GM12872 (cell line): ENCODE measurements around the gene SCN1A.

ENCODE experiments used
- TF ChIP-seq, protein P1 (sequence below): IDR thresholded peaks from 3 replicates; pipeline ENCODE4 v1.5.1; 2011; ENCODE audit warnings: low read depth, mild to moderate bottlenecking, low read length, moderate library complexity; ENCODE audit not compliant: insufficient read depth

The SCN1A gene

DNA sequence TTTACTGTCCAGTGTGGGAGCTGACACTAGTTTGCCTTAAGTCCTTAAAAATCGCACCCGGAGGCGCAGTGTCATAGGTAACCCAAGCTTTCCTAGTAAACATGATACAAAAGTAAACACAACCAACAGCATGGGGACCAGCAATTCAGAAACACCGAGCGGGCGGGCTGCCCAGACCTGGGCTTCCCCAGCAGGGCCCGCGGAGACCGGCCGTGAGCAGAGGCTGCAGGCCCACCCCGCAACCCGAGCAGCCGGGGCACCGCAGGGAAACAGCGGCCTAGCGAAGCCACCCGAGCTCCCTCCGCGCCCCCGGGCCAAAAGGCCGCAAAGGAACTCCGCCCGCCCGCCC, 174.5 kb downstream of the SCN1A start:
- TF ChIP-seq, protein P1, sequence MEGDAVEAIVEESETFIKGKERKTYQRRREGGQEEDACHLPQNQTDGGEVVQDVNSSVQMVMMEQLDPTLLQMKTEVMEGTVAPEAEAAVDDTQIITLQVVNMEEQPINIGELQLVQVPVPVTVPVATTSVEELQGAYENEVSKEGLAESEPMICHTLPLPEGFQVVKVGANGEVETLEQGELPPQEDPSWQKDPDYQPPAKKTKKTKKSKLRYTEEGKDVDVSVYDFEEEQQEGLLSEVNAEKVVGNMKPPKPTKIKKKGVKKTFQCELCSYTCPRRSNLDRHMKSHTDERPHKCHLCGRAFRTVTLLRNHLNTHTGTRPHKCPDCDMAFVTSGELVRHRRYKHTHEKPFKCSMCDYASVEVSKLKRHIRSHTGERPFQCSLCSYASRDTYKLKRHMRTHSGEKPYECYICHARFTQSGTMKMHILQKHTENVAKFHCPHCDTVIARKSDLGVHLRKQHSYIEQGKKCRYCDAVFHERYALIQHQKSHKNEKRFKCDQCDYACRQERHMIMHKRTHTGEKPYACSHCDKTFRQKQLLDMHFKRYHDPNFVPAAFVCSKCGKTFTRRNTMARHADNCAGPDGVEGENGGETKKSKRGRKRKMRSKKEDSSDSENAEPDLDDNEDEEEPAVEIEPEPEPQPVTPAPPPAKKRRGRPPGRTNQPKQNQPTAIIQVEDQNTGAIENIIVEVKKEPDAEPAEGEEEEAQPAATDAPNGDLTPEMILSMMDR = no peak

DNA sequence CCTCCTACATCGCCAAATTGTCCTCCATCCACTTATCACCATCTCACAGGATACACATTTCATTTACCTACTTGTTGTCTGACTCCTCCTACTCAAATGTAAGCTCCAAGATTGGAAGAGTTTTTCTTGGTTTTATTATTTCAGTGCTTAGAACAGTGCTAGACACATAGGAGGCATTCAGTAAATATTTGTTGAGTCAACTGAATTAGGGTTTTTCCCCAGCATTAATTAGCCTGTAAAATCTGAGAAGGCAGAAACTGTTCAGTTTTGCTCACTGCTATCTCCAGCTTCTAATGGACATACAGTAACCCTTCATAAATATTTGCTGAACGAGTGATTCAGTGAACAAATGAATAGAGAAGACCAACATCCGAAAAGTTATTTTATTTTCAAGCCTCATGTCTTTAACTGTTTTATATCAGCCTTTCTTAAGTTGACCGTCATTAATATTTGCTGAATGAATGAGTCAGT, 175.0 kb downstream of the SCN1A start:
- TF ChIP-seq, protein P1 = no peak

DNA sequence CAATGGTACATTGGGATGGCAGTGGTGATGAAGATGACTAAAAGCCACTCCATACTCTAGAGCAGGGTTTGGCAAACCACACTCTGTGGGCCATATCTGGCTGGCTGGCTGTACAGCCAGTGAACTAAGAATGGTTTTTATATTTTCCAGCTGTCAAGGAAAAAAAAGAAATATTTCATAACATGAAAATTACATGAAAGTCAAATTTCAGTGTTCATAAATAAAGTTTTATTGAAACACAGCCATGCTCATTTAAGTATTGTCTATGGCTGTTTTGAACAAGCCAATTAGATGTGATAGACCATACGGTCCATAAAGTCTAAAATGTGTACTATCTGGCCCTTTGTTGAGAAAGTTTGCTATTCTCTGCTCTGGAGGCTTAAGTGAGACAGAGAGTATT, 175.7 kb downstream of the SCN1A start:
- TF ChIP-seq, protein P1 = no peak

DNA sequence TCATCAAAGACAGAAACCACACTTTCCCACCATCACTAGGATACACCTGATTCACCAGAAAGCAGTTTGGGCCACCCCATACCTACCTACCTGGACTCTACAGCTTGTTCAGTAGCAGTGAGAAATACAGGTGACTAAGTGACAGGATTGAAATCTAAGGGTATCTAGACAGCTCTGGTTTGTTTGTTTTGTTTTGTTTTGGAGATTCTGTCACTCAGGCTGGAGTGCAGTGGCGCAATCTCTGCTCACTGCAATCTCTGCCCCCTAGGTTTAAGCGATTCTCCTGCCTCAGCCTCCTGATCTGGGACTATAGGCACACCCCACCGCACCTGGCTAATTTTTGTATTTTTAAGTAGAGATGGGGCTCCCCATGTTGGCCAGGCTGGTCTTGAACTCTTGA, 177.4 kb downstream of the SCN1A start:
- TF ChIP-seq, protein P1 = no peak

DNA sequence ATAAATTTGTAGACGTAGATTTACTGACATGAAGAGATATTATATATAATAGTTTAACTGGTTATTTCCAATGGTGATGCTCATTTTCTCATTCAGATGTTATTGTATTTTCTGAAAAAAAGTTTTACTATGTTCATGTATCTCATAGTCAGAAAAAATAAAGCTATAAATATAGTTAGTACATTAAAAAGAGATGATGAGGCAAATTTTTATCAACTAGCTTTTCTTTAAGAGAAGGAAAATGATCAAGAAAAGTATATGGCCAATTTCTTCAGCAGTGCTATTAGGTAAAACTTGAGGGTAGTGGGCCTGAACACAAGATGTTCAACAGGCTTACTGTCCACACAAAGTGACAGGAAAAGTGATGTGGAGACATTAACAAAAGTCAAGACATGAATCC, 186.0 kb downstream of the SCN1A start:
- TF ChIP-seq, protein P1 = no peak

DNA sequence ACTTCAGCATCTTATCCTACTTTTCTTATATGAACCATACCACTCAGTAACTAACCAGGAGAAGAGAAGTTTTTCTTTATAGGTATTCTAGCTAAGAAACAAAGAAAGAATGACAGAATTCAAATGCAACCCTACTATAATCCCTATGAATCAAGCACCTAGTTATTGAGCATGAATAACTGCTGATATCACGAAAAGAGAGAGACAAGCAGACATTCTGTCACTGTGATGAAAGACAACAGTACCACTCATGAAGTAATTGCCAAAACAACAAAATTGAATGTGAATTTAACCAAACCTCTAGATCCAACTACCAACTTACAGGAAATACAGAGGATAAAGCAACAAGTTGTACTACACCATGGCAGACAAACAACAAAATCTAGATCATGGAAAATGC, 189.6 kb downstream of the SCN1A start:
- TF ChIP-seq, protein P1 = no peak
